GM12878 (cell line): Measurements from ENCODE around the gene SINHCAF. TPM values are rescaled to one million over a fixed set of nuclear protein-coding genes. Genes with fewer than 3 reads are reported as not detected.
A peak's percentile ranks its signal among the peaks of the same experiment; 100 is the strongest.

Experiments used
- BRCA1 ChIP-seq: IDR thresholded peaks from 2 replicates; pipeline ENCODE4 v1.6.1; 2011; ENCODE audit warnings: low read depth, low read length, improper control_type of control experiment
- CEBPB ChIP-seq, 2 experiments: fragments of 150-350 bp in 1 of 2; IDR thresholded peaks; 2 replicates each; pipeline ENCODE4 v1.6.1; 2012 to 2014; ENCODE audit warnings: low read depth in 2 of 2, low read length in 2 of 2, borderline replicate concordance in 1 of 2, inconsistent platforms in 1 of 2
- CHD4 ChIP-seq: fragments of 200-600 bp; sonication (generic); IDR thresholded peaks from 2 replicates; pipeline ENCODE4 v1.6.1; 2016; ENCODE audit warnings: mild to moderate bottlenecking
- CREM ChIP-seq: IDR thresholded peaks from 2 replicates; pipeline ENCODE4 v1.6.1; 2014; ENCODE audit warnings: antibody characterized with exemption, low read depth
- DPF2 ChIP-seq: fragments of 450-650 bp; IDR thresholded peaks from 2 replicates; pipeline ENCODE4 v1.6.1; 2017; ENCODE audit warnings: mild to moderate bottlenecking
- EED ChIP-seq: sonication (generic); IDR thresholded peaks from 2 replicates; pipeline ENCODE4 v1.6.1; 2016; ENCODE audit warnings: antibody characterized with exemption, low read depth
- ELK1 ChIP-seq: IDR thresholded peaks from 2 replicates; pipeline ENCODE4 v1.6.1; 2012; ENCODE audit warnings: low read depth, low read length, improper control_type of control experiment
- ESRRA ChIP-seq: IDR thresholded peaks from 2 replicates; pipeline ENCODE4 v1.6.1; 2012; ENCODE audit warnings: mild to moderate bottlenecking, low read length, improper control_type of control experiment
- IRF4 ChIP-seq: IDR thresholded peaks from 2 replicates; pipeline ENCODE4 v1.6.1; 2011; ENCODE audit warnings: low read depth, low read length
- NFYA ChIP-seq: IDR thresholded peaks from 2 replicates; pipeline ENCODE4 v1.6.1; 2011; ENCODE audit warnings: low read depth, mild to moderate bottlenecking, low read length, improper control_type of control experiment, borderline replicate concordance
- NR2C2 ChIP-seq: IDR thresholded peaks from 2 replicates; pipeline ENCODE4 v1.6.1; 2011; ENCODE audit warnings: borderline replicate concordance, low read depth; ENCODE audit not compliant: control insufficient read depth, insufficient read length
- NRF1 ChIP-seq: conservative IDR thresholded peaks from 2 replicates; pipeline ENCODE4 v1.6.1; 2011; ENCODE audit warnings: mild to moderate bottlenecking, low read depth, low read length, improper control_type of control experiment
- PAX5 ChIP-seq: IDR thresholded peaks from 2 replicates; pipeline ENCODE4 v1.6.1; 2011; ENCODE audit warnings: low read depth, low read length, borderline replicate concordance
- POLR2AphosphoS2 ChIP-seq: IDR thresholded peaks from 2 replicates; pipeline ENCODE4 v1.6.1; 2011; ENCODE audit warnings: low read depth, mild to moderate bottlenecking, low read length, improper control_type of control experiment, moderate library complexity
- RUNX3 ChIP-seq: IDR thresholded peaks from 2 replicates; pipeline ENCODE4 v1.6.1; 2012; ENCODE audit warnings: low read length, inconsistent platforms
- SMAD1 ChIP-seq: fragments of 450-650 bp; IDR thresholded peaks from 2 replicates; pipeline ENCODE4 v1.6.1; 2018; ENCODE audit warnings: mild to moderate bottlenecking, low read depth; ENCODE audit not compliant: partially characterized antibody
- SMAD5 ChIP-seq: IDR thresholded peaks from 2 replicates; pipeline ENCODE4 v1.6.1; 2016; ENCODE audit warnings: antibody characterized with exemption, low read depth
- SMC3 ChIP-seq: IDR thresholded peaks from 2 replicates; pipeline ENCODE4 v1.6.1; 2011; ENCODE audit warnings: low read length, improper control_type of control experiment, borderline replicate concordance
- SREBF1 ChIP-seq: IDR thresholded peaks from 2 replicates; pipeline ENCODE4 v1.6.1; 2012; ENCODE audit warnings: mild to moderate bottlenecking, low read length
- TCF7 ChIP-seq: IDR thresholded peaks from 2 replicates; pipeline ENCODE4 v1.6.1; 2014; ENCODE audit warnings: antibody characterized with exemption, borderline replicate concordance
- ZNF24 ChIP-seq: fragments of 450-650 bp; IDR thresholded peaks from 2 replicates; pipeline ENCODE4 v1.6.1; 2017; ENCODE audit warnings: antibody characterized with exemption, mild to moderate bottlenecking
- polyA plus RNA-seq, 11 experiments: library from polyadenylated mRNA; depleted of rRNA in 4 of 11; unstranded in 6 of 11; stranded (reverse) in 5 of 11; fragments of >200 nt; fragmentation: Nextera tagmentation in 4 of 11; fragmentation: Illumina TruSeq in 1 of 11; extraction: Ambion mirVana in 4 of 11; extraction: Trizol in 1 of 11; gene quantifications; 1 replicate in 1 of 11; 2 replicates in 10 of 11; pipeline versions ENCODE4 v1.2.1 to v1.2.3, GENCODE V29; 2011 to 2016; ENCODE audit warnings: inconsistent platforms in 2 of 11, missing spikeins in 2 of 11, low read depth in 1 of 11
- total RNA-seq, 4 experiments: library from RNA; depleted of rRNA in 3 of 4; stranded (reverse); fragments of >200 nt in 3 of 4; fragmentation: Illumina TruSeq in 1 of 4; extraction: Trizol in 1 of 4; gene quantifications; 2 replicates each; pipeline versions ENCODE4 v1.2.1 to v1.2.3, GENCODE V29; 2013 to 2021
- TF ChIP-seq, protein P1 (sequence below): fragments of 450-650 bp; IDR thresholded peaks from 2 replicates; pipeline ENCODE4 v1.6.1; 2017; ENCODE audit warnings: mild to moderate bottlenecking, moderate library complexity
- TF ChIP-seq, protein P2 (sequence below): fragments of 450-650 bp; IDR thresholded peaks from 2 replicates; pipeline ENCODE4 v1.6.1; 2014; ENCODE audit warnings: mild to moderate bottlenecking

Gene SINHCAF
- total and polyA plus RNA-seq, 10 of the 15 experiments (the other 5 are each of a cell fraction or from before 2014, with no cell fraction given) = 60.4 to 156 (median 90.3) TPM

GRCh38 chr12:31324116-31324844 is 1.7 kb downstream of the SINHCAF start (continued):
- TF ChIP-seq RUNX3 (no peak), ELK1 (no peak), SMC3 (no peak), NFYA (no peak), SMAD1 (no peak), CEBPB (IDR thresholded peaks at IDR 0.05; ENCODE audit: borderline replicate concordance in 1 of 2, low read depth in 2 of 2, low read length in 2 of 2) (no peak), DPF2 (0 out of 2 replicates have a peak, but pooled peaks have one; percentile 64), CREM (0 out of 2 replicates have a peak, but pooled peaks have one; percentile 7), PAX5 (no peak), BRCA1 (no peak), EED (no peak), SREBF1 (no peak), ESRRA (no peak), CHD4 (no peak), TCF7 (0 out of 2 replicates have a peak, but pooled peaks have one; percentile 31), POLR2AphosphoS2 (peak; percentile 61; the same call in 1 of the 2 replicates), NR2C2 (no peak), NRF1 (no peak), ZNF24 (no peak), SMAD5 (no peak), IRF4 (no peak)
- TF ChIP-seq, protein P1, sequence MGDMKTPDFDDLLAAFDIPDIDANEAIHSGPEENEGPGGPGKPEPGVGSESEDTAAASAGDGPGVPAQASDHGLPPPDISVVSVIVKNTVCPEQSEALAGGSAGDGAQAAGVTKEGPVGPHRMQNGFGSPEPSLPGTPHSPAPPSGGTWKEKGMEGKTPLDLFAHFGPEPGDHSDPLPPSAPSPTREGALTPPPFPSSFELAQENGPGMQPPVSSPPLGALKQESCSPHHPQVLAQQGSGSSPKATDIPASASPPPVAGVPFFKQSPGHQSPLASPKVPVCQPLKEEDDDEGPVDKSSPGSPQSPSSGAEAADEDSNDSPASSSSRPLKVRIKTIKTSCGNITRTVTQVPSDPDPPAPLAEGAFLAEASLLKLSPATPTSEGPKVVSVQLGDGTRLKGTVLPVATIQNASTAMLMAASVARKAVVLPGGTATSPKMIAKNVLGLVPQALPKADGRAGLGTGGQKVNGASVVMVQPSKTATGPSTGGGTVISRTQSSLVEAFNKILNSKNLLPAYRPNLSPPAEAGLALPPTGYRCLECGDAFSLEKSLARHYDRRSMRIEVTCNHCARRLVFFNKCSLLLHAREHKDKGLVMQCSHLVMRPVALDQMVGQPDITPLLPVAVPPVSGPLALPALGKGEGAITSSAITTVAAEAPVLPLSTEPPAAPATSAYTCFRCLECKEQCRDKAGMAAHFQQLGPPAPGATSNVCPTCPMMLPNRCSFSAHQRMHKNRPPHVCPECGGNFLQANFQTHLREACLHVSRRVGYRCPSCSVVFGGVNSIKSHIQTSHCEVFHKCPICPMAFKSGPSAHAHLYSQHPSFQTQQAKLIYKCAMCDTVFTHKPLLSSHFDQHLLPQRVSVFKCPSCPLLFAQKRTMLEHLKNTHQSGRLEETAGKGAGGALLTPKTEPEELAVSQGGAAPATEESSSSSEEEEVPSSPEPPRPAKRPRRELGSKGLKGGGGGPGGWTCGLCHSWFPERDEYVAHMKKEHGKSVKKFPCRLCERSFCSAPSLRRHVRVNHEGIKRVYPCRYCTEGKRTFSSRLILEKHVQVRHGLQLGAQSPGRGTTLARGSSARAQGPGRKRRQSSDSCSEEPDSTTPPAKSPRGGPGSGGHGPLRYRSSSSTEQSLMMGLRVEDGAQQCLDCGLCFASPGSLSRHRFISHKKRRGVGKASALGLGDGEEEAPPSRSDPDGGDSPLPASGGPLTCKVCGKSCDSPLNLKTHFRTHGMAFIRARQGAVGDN = peak; percentile 57
- TF ChIP-seq, protein P2, sequence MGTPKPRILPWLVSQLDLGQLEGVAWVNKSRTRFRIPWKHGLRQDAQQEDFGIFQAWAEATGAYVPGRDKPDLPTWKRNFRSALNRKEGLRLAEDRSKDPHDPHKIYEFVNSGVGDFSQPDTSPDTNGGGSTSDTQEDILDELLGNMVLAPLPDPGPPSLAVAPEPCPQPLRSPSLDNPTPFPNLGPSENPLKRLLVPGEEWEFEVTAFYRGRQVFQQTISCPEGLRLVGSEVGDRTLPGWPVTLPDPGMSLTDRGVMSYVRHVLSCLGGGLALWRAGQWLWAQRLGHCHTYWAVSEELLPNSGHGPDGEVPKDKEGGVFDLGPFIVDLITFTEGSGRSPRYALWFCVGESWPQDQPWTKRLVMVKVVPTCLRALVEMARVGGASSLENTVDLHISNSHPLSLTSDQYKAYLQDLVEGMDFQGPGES = no peak
